K562 (cell line): Measurements from ENCODE around the gene GRIN2D. TPM values are rescaled to one million over a fixed set of nuclear protein-coding genes. Genes with fewer than 3 reads are reported as not detected.

ENCODE experiments used
- C11orf30 ChIP-seq: fragments of 450-650 bp; IDR thresholded peaks from 2 replicates; pipeline ENCODE4 v1.6.1; 2016; ENCODE audit warnings: low read depth, mild to moderate bottlenecking
- CC2D1A ChIP-seq: fragments of 450-650 bp; IDR thresholded peaks from 2 replicates; pipeline ENCODE4 v1.6.1; 2017; ENCODE audit warnings: mild to moderate bottlenecking
- E2F6 ChIP-seq, 2 experiments: IDR thresholded peaks; 2 replicates each; pipeline ENCODE4 v1.6.1; 2011; ENCODE audit warnings: borderline replicate concordance in 1 of 2, control low read depth in 1 of 2, low read depth in 1 of 2, low read length in 1 of 2, mild to moderate bottlenecking in 1 of 2, mixed read lengths in 1 of 2, moderate library complexity in 1 of 2; ENCODE audit not compliant: insufficient read depth in 1 of 2, insufficient read length in 1 of 2, poor library complexity in 1 of 2, severe bottlenecking in 1 of 2; ENCODE audit errors: extremely low read depth in 1 of 2
- ETV6 ChIP-seq, 3 experiments: fragments of 150-350 bp in 1 of 3; sonication (generic) in 1 of 3; formaldehyde crosslinking in 1 of 3; IDR thresholded peaks; 2 replicates each; pipeline versions ENCODE4 v1.6.1 to v1.8.0; 2014 to 2022; ENCODE audit warnings: borderline replicate concordance in 2 of 3, low read depth in 2 of 3, antibody characterized with exemption in 1 of 3, low read length in 1 of 3, mild to moderate bottlenecking in 1 of 3, missing genetic modification reagents in 1 of 3
- GABPB2 ChIP-seq: fragments of 250-450 bp; sonication (Bioruptor Pico); conservative IDR thresholded peaks from 2 replicates; pipeline ENCODE4 v1.5.1; 2021; ENCODE audit warnings: mild to moderate bottlenecking
- GMEB1 ChIP-seq: fragments of 250-450 bp; sonication (Bioruptor Pico); IDR thresholded peaks from 2 replicates; pipeline ENCODE4 v1.4.0; 2020; ENCODE audit warnings: mild to moderate bottlenecking
- HES1 ChIP-seq: fragments of 450-650 bp; IDR thresholded peaks from 2 replicates; pipeline ENCODE4 v1.6.1; 2016; ENCODE audit warnings: low read depth, mild to moderate bottlenecking, moderate library complexity
- HOXB6 ChIP-seq: fragments of 250-450 bp; sonication (Bioruptor Pico); IDR thresholded peaks from 2 replicates; pipeline ENCODE4 v1.5.1; 2022; ENCODE audit warnings: mild to moderate bottlenecking, borderline replicate concordance
- KLF10 ChIP-seq: fragments of 250-450 bp; sonication (Bioruptor Pico); IDR thresholded peaks from 2 replicates; pipeline ENCODE4 v1.6.1; 2021; ENCODE audit warnings: matching md5 sums
- NEUROD1 ChIP-seq: fragments of 150-350 bp; IDR thresholded peaks from 2 replicates; pipeline ENCODE4 v1.6.1; 2014; ENCODE audit warnings: borderline replicate concordance, low read length, low read depth; ENCODE audit not compliant: partially characterized antibody
- NR2C1 ChIP-seq, 2 experiments: fragments of 450-650 bp; IDR thresholded peaks; 2 replicates each; pipeline ENCODE4 v1.6.1; 2017; ENCODE audit warnings: mild to moderate bottlenecking in 2 of 2, antibody characterized with exemption in 1 of 2, inconsistent platforms in 1 of 2, missing compliant biosample characterization in 1 of 2, missing genetic modification characterization in 1 of 2
- NR2C2 ChIP-seq, 2 experiments: fragments of 200-800 bp in 1 of 2; sonication (Bioruptor generic) in 1 of 2; sonication (generic) in 1 of 2; formaldehyde crosslinking in 1 of 2; IDR thresholded peaks; 2 replicates each; pipeline versions ENCODE4 v1.6.1 to v1.8.0; 2016 to 2022; ENCODE audit warnings: mild to moderate bottlenecking in 1 of 2, missing compliant biosample characterization in 1 of 2, missing genetic modification characterization in 1 of 2, missing genetic modification reagents in 1 of 2
- NR4A1 ChIP-seq, 2 experiments: fragments of 250-450 bp in 1 of 2; fragments of 450-650 bp in 1 of 2; sonication (Bioruptor Pico) in 1 of 2; IDR thresholded peaks; 2 replicates each; pipeline versions ENCODE4 v1.4.0 to v1.6.1; 2016 to 2020; ENCODE audit warnings: mild to moderate bottlenecking in 2 of 2, missing compliant biosample characterization in 1 of 2, missing genetic modification characterization in 1 of 2, moderate library complexity in 1 of 2
- PPARD ChIP-seq: fragments of 250-450 bp; sonication (Bioruptor Pico); IDR thresholded peaks from 2 replicates; pipeline ENCODE4 v1.8.0; 2022; ENCODE audit warnings: inconsistent platforms, mild to moderate bottlenecking, moderate library complexity
- RBFOX2 ChIP-seq: fragments of 200-400 bp; formaldehyde crosslinking; IDR thresholded peaks from 2 replicates; pipeline ENCODE4 v1.6.1; 2017; ENCODE audit warnings: low read depth, mild to moderate bottlenecking, low read length, moderate library complexity
- TAF1 ChIP-seq: IDR thresholded peaks from 2 replicates; pipeline ENCODE4 v1.6.1; 2011; ENCODE audit warnings: mild to moderate bottlenecking, low read length, moderate library complexity; ENCODE audit not compliant: insufficient read depth, control insufficient read depth, severe bottlenecking; ENCODE audit errors: extremely low read depth
- TGIF2 ChIP-seq: sonication (generic); formaldehyde crosslinking; IDR thresholded peaks from 2 replicates; pipeline ENCODE4 v1.8.1; 2022; ENCODE audit warnings: mild to moderate bottlenecking, missing genetic modification reagents, moderate library complexity
- ZBED1 ChIP-seq: IDR thresholded peaks from 2 replicates; pipeline ENCODE4 v1.6.1; 2014
- ZBTB34 ChIP-seq: fragments of 250-450 bp; sonication (Bioruptor Pico); IDR thresholded peaks from 2 replicates; pipeline ENCODE4 v1.8.0; 2021; ENCODE audit warnings: mild to moderate bottlenecking, moderate library complexity
- ZFP30 ChIP-seq: fragments of 250-450 bp; sonication (Bioruptor Pico); IDR thresholded peaks from 2 replicates; pipeline ENCODE4 v1.8.0; 2022; ENCODE audit warnings: moderate library complexity, mild to moderate bottlenecking, inconsistent platforms, borderline replicate concordance
- ZNF197 ChIP-seq: fragments of 200-800 bp; sonication (Bioruptor generic); IDR thresholded peaks from 2 replicates; pipeline ENCODE4 v1.6.1; 2016; ENCODE audit warnings: low read depth, missing genetic modification characterization, missing compliant biosample characterization
- ZNF436 ChIP-seq: fragments of 250-450, 450-650 bp; sonication (Bioruptor Pico); formaldehyde crosslinking; IDR thresholded peaks from 2 replicates; pipeline ENCODE4 v1.7.0; 2020; ENCODE audit warnings: mild to moderate bottlenecking
- ZSCAN32 ChIP-seq: fragments of 450-650 bp; formaldehyde crosslinking; IDR thresholded peaks from 2 replicates; pipeline ENCODE4 v1.4.0; 2020; ENCODE audit warnings: mild to moderate bottlenecking, moderate library complexity
- polyA plus RNA-seq, 8 experiments: library from polyadenylated mRNA; depleted of rRNA in 4 of 8; stranded (reverse) in 5 of 8; unstranded in 3 of 8; fragments of >200 nt; fragmentation: Nextera tagmentation in 2 of 8; fragmentation: Illumina TruSeq in 1 of 8; extraction: Ambion mirVana in 2 of 8; extraction: Trizol in 1 of 8; gene quantifications; 2 replicates each; pipeline versions ENCODE4 v1.2.1 to v1.2.3, GENCODE V29; 2011 to 2014; ENCODE audit warnings: inconsistent platforms in 1 of 8, missing spikeins in 1 of 8
- total RNA-seq, 7 experiments: library from RNA; depleted of rRNA in 6 of 7; stranded (reverse); fragments of >200 nt in 6 of 7; fragmentation: Illumina TruSeq in 2 of 7; extraction: Trizol in 2 of 7; gene quantifications; 2 replicates each; pipeline versions ENCODE4 v1.2.1 to v1.2.3, GENCODE V29; 2011 to 2021; ENCODE audit warnings: low replicate concordance in 1 of 7

The GRIN2D gene
- total and polyA plus RNA-seq, 9 of the 15 experiments (the other 6 are each of a cell fraction or from before 2014, with no cell fraction given): 0.32 to 31.5 (median 1.8) TPM

GRCh38 chr19:48363500-48363809 lies 30.0 kb upstream of the GRIN2D start (continued):
- no peak for TF ChIP-seq TAF1
- TF ChIP-seq ZBED1: no peak
- no peak for TF ChIP-seq ZFP30
- no peak for TF ChIP-seq NEUROD1
- no peak for TF ChIP-seq ZSCAN32 (CRISPR knock-in tag)
- TF ChIP-seq PPARD (CRISPR knock-in tag): no peak
- TF ChIP-seq RBFOX2: peak; percentile 68
- TF ChIP-seq NR4A1 (CRISPR knock-in tag; IDR thresholded peaks at IDR 0.05): no peak
- TF ChIP-seq NR4A1 (tag; IDR thresholded peaks at IDR 0.05): 0 out of 2 replicates have a peak, but pooled peaks have one; percentile 84
- no peak for TF ChIP-seq HES1
- TF ChIP-seq HOXB6 (CRISPR knock-in tag): no peak
- TF ChIP-seq ZNF197 (CRISPR knock-in tag): no peak
- peak; percentile 83 for TF ChIP-seq NR2C2 (CRISPR knock-in tag; IDR thresholded peaks at IDR 0.05)
- TF ChIP-seq NR2C2 (tag; IDR thresholded peaks at IDR 0.05): peak; percentile 98
- no peak for TF ChIP-seq ZNF436 (CRISPR knock-in tag)
- no peak for TF ChIP-seq ETV6 (IDR thresholded peaks at IDR 0.05; ENCODE audit: borderline replicate concordance in 1 of 2, low read depth in 2 of 2, low read length in 1 of 2)
- TF ChIP-seq ETV6 (CRISPR knock-in tag; IDR thresholded peaks at IDR 0.05; ENCODE audit: borderline replicate concordance): no peak
- TF ChIP-seq C11orf30: no peak
- no peak for TF ChIP-seq ZBTB34 (CRISPR knock-in tag)
- TF ChIP-seq TGIF2 (CRISPR knock-in tag): no peak
- no peak for TF ChIP-seq KLF10 (CRISPR knock-in tag)
- peak; percentile 91 for TF ChIP-seq NR2C1 (IDR thresholded peaks at IDR 0.05)
- peak; percentile 94 for TF ChIP-seq NR2C1 (tag; IDR thresholded peaks at IDR 0.05)
- TF ChIP-seq CC2D1A: peak; percentile 10; the same call in 1 of the 2 replicates
- no peak for TF ChIP-seq GMEB1 (CRISPR knock-in tag)
- TF ChIP-seq GABPB2 (CRISPR knock-in tag): no peak
- no peak for TF ChIP-seq E2F6 (IDR thresholded peaks at IDR 0.05; ENCODE audit: borderline replicate concordance in 1 of 2, extremely low read depth in 1 of 2, insufficient read depth in 1 of 2, insufficient read length in 1 of 2, low read depth in 1 of 2, low read length in 1 of 2, poor library complexity in 1 of 2, severe bottlenecking in 1 of 2)
